ENCODE measurements around the gene NT5DC3.

NT5DC3 gene

GRCh38 chr12:103808239-103808880, 32.7 kb downstream of the NT5DC3 start:
- DNase-seq, result no peak

GRCh38 chr12:103807561-103808238, 33.3 kb downstream of the NT5DC3 start:
- DNase-seq, result no peak

- DNase-seq, result no peak
These were observed 34.2 kb downstream of the NT5DC3 start for GRCh38 chr12:103806803-103807202.

- no peak for DNase-seq
These were observed 35.2 kb downstream of the NT5DC3 start for GRCh38 chr12:103805655-103806360.

- no peak for DNase-seq
These were observed 37.2 kb downstream of the NT5DC3 start for GRCh38 chr12:103803847-103804246.

- DNase-seq, result no peak
These were observed 38.5 kb downstream of the NT5DC3 start for GRCh38 chr12:103802586-103802886.

GRCh38 chr12:103801709-103802585, 39.1 kb downstream of the NT5DC3 start:
- no peak for DNase-seq

- DNase-seq, result peak; percentile 98
These were observed 40.9 kb downstream of the NT5DC3 start for GRCh38 chr12:103799857-103800771.

GRCh38 chr12:103799504-103799856, 41.6 kb downstream of the NT5DC3 start:
- no peak for DNase-seq

- no peak for DNase-seq
These were observed 42.4 kb downstream of the NT5DC3 start for GRCh38 chr12:103798586-103798985.

- DNase-seq, result no peak
These were observed 46.5 kb downstream of the NT5DC3 start for GRCh38 chr12:103794309-103795213.

- DNase-seq, result no peak
These were observed 47.5 kb downstream of the NT5DC3 start for GRCh38 chr12:103793512-103794045.

GRCh38 chr12:103793046-103793445, 48.0 kb downstream of the NT5DC3 start:
- DNase-seq, result no peak

- no peak for DNase-seq
These were observed 49.6 kb downstream of the NT5DC3 start for GRCh38 chr12:103791350-103791920.

- no peak for DNase-seq
These were observed 54.8 kb downstream of the NT5DC3 start for GRCh38 chr12:103786201-103786600.

- no peak for DNase-seq
These were observed 55.6 kb downstream of the NT5DC3 start for GRCh38 chr12:103785243-103786031.

GRCh38 chr12:103783744-103784664, 57.0 kb downstream of the NT5DC3 start:
- DNase-seq, result no peak

- no peak for DNase-seq
These were observed 58.6 kb downstream of the NT5DC3 start for GRCh38 chr12:103782399-103782798.

- no peak for DNase-seq
These were observed 60.0 kb downstream of the NT5DC3 start for GRCh38 chr12:103780992-103781391.

All from DMS153 (cell line).